ENCODE results near the gene TLX1.

TLX1 gene

DNA sequence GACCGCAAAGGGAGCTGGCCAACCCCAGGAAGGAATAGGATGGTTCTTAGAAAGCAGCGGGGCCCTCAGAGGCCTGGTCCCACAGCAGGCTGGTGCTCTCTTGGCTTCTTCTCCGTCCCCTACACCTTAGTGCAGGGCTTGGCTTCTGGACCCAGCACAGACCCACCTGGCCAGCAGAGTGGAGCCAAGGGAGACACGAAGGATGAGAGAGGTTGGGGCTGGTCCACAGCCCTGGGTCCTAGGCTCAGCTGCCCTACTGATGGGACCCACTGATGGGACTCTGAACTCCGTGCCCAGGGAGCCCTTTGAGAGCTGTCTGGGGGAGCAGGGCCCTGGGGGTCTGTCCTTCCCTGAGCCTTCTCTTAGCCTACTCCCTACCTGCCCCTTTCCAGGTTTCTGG, 6.2 kb upstream of the TLX1 start:
- H3K27ac ChIP-seq (ENCODE audit: low read depth, low read length): no peak overlapping the region
- peaks cover 4% of the 10 kb centered on the region for H3K4me1 ChIP-seq (ENCODE audit: insufficient read depth, low read length)
- H3K4me3 ChIP-seq (ENCODE audit: low read depth in 1 of 2, low read length in 2 of 2): no peak overlapping the region
- H3K9me3 ChIP-seq (ENCODE audit: low read length): no peaks in the 10 kb centered on the region
- H3K36me3 ChIP-seq (ENCODE audit: insufficient read depth, low read length): no peaks in the 10 kb centered on the region
- peaks cover 65 to 86% of the 10 kb centered on the region in 2 donors for H3K27me3 ChIP-seq (ENCODE audit: control insufficient read depth in 1 of 2, insufficient read depth in 2 of 2, low read length in 2 of 2)
- H3K9ac ChIP-seq (ENCODE audit: low read length): no peak overlapping the region

DNA sequence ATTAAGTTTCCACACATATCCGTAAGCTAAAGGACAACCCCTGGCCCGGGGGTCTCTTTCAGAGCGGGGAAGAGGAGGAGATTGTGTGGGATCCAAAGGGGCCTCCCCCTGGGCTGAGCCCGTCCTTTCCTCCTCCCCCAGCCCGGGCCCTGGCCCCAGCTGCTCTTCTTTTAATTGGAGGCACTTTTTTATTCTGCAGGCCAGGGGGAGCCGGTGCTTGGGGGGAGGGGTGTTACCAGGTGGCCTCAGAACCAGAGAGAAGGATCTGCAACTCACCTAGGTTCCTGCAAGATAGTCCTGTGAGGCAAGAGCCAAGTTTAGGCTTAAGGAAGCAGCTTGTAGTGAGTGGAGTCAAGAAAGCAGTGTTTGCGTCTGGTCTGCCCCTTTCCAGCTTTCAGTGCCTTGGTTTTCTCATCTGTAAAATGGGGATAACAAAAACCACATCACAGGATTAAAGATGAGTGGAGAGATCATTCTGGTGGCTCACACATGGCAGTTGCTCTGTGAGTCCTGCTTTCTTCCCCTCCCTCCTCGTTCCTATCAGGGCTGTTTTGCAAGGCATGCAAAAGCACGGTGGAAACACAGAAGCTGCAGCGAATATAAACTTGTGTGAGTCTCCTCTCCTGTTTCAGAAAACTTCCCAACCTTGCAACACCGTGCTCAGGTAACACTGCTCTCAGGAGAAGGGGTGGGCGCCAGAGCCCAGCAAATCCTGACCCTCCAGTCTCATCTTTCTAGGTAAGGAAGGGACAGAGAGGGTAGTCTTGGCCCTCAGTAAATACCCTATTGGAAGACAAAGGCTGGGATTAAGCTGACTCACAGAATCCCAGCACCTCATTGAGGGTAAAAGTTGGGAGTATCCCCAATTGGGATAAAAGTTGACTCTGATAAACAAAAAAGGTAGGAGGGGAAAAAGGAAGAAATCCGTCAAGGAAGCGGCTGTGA, 4.1 kb upstream of the TLX1 start:
- no peak overlapping the region for H3K27ac ChIP-seq (ENCODE audit: low read depth, low read length)
- H3K4me3 ChIP-seq (ENCODE audit: low read depth in 1 of 2, low read length in 2 of 2): no peak overlapping the region
- H3K4me1 ChIP-seq (ENCODE audit: insufficient read depth, low read length): peaks cover 12% of the 10 kb centered on the region
- peaks cover 76 to 90% of the 10 kb centered on the region in 2 donors for H3K27me3 ChIP-seq (ENCODE audit: control insufficient read depth in 1 of 2, insufficient read depth in 2 of 2, low read length in 2 of 2)
- H3K9me3 ChIP-seq (ENCODE audit: low read length): no peaks in the 10 kb centered on the region
- H3K9ac ChIP-seq (ENCODE audit: low read length): no peak overlapping the region
- no peaks in the 10 kb centered on the region for H3K36me3 ChIP-seq (ENCODE audit: insufficient read depth, low read length)

DNA sequence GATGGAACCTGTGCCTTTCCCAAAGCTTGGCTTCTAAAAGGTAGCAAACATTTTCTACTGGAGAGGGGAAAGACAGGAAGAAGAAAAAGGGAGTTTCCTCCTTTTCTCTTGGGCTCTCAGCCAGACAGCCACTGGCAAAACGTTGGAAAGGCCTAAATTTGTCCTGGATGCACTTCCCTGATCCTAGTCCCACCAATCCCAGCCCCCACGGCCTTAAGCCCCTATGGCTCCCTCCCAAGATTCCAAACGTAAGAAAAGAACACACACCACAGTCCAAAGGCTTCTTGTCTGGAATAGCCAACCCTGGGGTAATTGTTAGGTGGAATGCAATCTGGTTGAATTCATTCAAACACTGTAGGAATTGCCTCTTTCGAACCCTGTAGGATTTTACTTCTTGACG, 959 bp upstream of the TLX1 start:
- Histone ChIP-seq H3K4me3 (ENCODE audit: low read depth in 1 of 2, low read length in 2 of 2) (no peak overlapping the region), H3K4me1 (ENCODE audit: insufficient read depth, low read length) (peaks cover 28% of the 10 kb centered on the region), H3K27me3 (ENCODE audit: control insufficient read depth in 1 of 2, insufficient read depth in 2 of 2, low read length in 2 of 2) (peaks cover 74 to 91% of the 10 kb centered on the region in 2 donors), H3K9me3 (ENCODE audit: low read length) (no peaks in the 10 kb centered on the region), H3K27ac (ENCODE audit: low read depth, low read length) (no peak overlapping the region), H3K9ac (ENCODE audit: low read length) (no peak overlapping the region), H3K36me3 (ENCODE audit: insufficient read depth, low read length) (no peaks in the 10 kb centered on the region)

DNA sequence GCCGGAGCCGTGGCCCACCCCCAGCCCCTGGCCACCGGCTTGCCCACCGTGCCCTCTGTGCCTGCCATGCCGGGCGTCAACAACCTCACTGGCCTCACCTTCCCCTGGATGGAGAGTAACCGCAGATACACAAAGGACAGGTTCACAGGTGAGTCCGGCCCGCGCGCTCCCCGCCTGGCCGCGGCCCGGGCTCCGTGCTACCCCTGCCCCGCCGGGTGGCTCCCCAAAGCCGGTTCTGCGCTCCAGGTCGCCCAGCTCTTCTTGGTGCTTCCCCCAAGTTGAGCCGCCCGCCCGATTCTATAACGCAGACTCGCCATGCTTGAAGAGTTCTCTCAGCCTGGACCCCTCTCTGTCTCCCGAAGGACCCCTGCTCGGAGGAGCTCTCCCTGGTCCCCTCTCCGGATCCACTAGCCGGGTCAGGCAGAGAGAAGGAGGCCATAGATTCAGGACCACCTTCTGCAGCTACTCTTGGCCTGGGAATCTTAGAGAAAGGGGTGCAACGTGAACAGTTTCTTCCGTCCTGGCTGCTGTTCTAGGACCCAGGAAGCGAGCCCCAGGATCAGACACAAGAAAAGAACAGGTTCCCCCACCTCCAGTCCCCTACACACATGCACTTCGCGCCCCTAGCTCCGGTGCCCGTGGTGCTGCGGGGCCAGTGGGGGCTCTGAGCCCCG, 999 bp downstream of the TLX1 start:
- H3K36me3 ChIP-seq (ENCODE audit: insufficient read depth, low read length): no peaks in the 10 kb centered on the region
- H3K27me3 ChIP-seq (ENCODE audit: control insufficient read depth in 1 of 2, insufficient read depth in 2 of 2, low read length in 2 of 2): peaks cover 80 to 94% of the 10 kb centered on the region in 2 donors
- no peak overlapping the region for H3K9ac ChIP-seq (ENCODE audit: low read length)
- H3K27ac ChIP-seq (ENCODE audit: low read depth, low read length): no peak overlapping the region
- H3K4me3 ChIP-seq (ENCODE audit: low read depth in 1 of 2, low read length in 2 of 2): no peak overlapping the region
- no peaks in the 10 kb centered on the region for H3K9me3 ChIP-seq (ENCODE audit: low read length)
- peaks cover 29% of the 10 kb centered on the region for H3K4me1 ChIP-seq (ENCODE audit: insufficient read depth, low read length)

DNA sequence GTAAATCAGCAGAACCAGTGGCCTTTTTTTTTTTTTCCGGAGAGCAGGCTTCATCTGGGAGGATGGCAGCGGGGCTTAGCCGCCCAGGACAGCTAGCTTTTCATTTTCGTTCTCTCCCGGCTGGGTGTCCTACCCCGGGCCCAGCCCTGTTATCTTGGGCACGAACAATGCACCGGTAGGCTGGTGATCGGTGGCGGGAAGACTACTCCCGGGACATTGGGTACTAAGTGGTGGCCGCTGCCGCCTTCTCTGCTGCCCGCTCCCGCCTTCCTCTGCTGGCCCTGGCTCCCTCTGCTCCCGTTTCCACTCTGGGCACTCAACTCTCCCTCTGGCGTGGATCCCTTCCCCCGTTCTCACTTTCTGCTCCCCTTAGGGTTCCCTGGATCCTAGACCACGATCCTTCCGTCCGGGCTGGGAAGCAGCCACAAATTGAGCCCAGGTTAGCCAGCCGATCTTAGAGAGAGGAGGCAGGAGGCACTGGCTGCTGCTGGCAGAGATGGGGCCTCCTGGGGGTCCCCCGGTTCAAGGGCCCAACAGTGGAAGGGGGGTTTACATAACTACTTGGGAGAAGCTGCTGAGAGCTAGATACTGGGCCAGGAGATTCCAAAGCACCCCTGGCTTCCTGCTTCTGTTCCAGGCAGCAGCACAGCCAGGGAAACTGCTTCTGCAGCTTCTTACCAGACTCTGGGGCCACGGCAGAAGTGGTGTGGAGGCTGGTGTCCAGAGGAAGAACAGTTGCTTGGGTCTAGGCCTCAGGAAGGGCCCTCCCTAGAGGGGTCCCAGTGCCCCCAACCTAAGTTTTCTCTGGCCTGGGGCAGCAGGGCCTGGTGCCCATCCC, 1.8 kb downstream of the TLX1 start:
- no peak overlapping the region for H3K4me3 ChIP-seq (ENCODE audit: low read depth in 1 of 2, low read length in 2 of 2)
- peaks cover 29% of the 10 kb centered on the region for H3K4me1 ChIP-seq (ENCODE audit: insufficient read depth, low read length)
- H3K9me3 ChIP-seq (ENCODE audit: low read length): no peaks in the 10 kb centered on the region
- peaks cover 82 to 97% of the 10 kb centered on the region in 2 donors for H3K27me3 ChIP-seq (ENCODE audit: control insufficient read depth in 1 of 2, insufficient read depth in 2 of 2, low read length in 2 of 2)
- H3K36me3 ChIP-seq (ENCODE audit: insufficient read depth, low read length): no peaks in the 10 kb centered on the region
- H3K27ac ChIP-seq (ENCODE audit: low read depth, low read length): no peak overlapping the region
- no peak overlapping the region for H3K9ac ChIP-seq (ENCODE audit: low read length)

DNA sequence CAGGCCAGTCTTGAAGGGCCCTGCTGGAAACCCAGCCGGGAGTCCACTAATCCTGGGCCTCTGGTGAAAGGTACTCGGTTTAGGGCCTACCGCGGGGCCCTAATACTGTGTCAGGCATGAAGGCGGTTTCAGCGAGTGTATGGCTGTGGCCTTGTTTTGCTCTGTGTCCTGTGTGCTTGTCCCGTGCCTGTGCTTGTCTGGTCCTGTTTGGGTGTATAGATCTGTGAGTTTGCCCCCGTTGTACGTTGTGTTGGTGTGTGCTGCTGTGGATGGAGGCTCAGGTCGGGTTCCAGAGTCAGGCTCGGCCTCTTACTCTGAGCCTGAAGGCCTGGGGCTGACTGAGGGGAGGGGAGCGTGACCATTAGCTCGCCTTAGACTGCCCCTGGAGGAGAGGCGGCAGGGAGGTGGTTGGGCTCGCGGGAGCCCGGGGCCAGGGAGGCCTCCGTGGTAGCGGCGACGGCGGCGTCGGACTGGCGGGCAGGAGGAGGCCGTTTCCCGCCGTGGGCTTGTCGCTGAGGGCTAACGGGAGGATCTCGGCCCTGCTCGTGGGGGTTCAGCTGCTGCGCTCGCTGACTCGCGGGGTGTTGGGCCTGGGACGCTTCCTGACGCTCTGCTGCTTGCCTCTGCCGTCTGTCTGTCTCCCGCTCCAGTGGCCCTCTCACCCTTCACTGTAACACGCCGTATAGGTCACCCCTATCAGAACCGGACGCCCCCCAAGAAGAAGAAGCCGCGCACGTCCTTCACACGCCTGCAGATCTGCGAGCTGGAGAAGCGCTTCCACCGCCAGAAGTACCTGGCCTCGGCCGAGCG, 2.6 kb downstream of the TLX1 start:
- Histone ChIP-seq H3K9me3 (ENCODE audit: low read length) (no peaks in the 10 kb centered on the region), H3K36me3 (ENCODE audit: insufficient read depth, low read length) (no peaks in the 10 kb centered on the region), H3K9ac (ENCODE audit: low read length) (no peak overlapping the region), H3K27ac (ENCODE audit: low read depth, low read length) (no peak overlapping the region), H3K27me3 (ENCODE audit: control insufficient read depth in 1 of 2, insufficient read depth in 2 of 2, low read length in 2 of 2) (peaks cover 82 to 98% of the 10 kb centered on the region in 2 donors), H3K4me3 (ENCODE audit: low read depth in 1 of 2, low read length in 2 of 2) (no peak overlapping the region), H3K4me1 (ENCODE audit: insufficient read depth, low read length) (peaks cover 29% of the 10 kb centered on the region)

DNA sequence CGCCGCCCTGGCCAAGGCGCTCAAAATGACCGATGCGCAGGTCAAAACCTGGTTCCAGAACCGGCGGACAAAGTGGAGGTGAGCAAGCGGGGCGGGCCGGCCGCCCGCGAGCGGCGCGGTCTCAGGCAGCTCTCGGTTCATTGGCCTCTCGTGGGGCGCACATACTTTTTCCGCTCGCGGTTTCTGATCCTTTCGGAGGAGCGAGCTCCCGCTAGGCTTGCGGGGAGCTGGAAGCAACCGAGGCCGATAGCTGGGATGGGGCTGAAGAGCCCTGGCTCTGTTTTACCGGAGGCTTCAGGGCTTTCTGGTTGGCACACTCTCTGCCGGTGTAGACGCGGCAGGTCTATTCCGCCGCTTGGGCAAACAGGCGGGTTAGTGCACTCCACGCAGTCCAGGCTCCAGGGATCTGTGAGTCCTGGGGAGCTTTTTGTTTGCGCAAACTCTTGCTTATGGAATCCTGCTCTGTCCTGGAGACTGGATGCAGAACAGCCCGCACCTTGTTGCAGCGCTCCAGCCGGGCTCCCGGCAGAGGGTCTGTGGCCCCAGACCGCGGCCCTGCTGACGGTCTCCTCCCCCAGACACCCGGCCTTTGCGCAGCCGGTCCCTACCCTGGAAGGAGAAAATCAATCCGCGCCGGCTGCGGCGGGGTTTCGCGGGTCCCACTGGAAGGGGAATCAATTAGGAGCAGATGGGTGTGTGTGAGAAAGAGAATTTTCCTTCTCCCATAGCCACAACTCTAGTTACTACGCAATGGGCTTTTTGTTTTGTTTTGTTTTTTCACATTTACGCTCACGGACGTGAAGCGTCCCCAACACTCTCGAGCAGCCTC, 3.4 kb downstream of the TLX1 start:
- Histone ChIP-seq H3K9me3 (ENCODE audit: low read length) (no peaks in the 10 kb centered on the region), H3K27me3 (ENCODE audit: control insufficient read depth in 1 of 2, insufficient read depth in 2 of 2, low read length in 2 of 2) (peaks cover 85 to 100% of the 10 kb centered on the region in 2 donors), H3K9ac (ENCODE audit: low read length) (no peak overlapping the region), H3K4me3 (ENCODE audit: low read depth in 1 of 2, low read length in 2 of 2) (no peak overlapping the region), H3K36me3 (ENCODE audit: insufficient read depth, low read length) (no peaks in the 10 kb centered on the region), H3K27ac (ENCODE audit: low read depth, low read length) (no peak overlapping the region), H3K4me1 (ENCODE audit: insufficient read depth, low read length) (peaks cover 29% of the 10 kb centered on the region)

DNA sequence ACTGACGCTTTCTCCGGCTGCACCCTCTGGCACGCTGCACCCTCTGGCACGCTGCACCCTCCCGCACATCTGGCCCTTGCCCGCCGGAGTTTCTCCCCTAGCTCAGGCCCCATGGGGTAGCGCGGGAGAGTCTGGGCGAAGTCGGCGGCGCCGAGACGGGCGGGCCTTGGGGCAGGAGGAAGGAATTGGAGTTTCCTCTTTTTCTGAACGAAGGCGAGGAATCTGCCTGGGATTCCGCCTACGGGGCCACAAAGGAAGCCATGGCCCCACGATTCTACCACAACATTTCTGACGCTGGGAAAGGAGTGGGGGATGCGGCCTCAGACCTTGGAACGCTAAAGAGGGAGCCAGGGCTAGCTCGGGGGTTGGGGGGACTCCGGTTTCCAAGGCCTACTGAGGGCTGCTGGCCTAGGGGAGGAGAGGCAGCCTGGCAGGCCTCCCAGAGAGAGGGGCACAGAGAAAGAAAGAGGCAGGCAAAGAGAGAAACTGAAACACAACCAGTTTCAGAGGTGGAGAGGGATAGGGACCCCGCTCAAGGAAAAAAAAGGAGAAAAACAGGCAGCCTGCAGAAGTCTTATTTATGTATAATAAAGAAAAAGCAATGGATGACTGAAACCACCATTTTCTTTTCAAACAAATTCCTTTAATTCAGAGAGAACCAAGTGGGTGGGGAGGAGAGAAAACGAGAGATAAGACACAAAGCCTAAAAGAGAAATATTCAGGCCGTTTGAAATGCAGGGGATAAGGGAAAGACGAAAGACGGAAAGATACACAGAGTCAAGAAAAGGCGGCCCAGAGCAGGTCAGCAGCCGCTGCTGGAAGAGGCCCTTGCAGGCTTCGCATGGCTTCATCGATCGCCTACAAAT, 4.3 kb downstream of the TLX1 start:
- H3K9ac ChIP-seq (ENCODE audit: low read length): no peak overlapping the region
- no peak overlapping the region for H3K27ac ChIP-seq (ENCODE audit: low read depth, low read length)
- H3K4me3 ChIP-seq (ENCODE audit: low read depth in 1 of 2, low read length in 2 of 2): no peak overlapping the region
- no peaks in the 10 kb centered on the region for H3K9me3 ChIP-seq (ENCODE audit: low read length)
- H3K36me3 ChIP-seq (ENCODE audit: insufficient read depth, low read length): no peaks in the 10 kb centered on the region
- peaks cover 85 to 100% of the 10 kb centered on the region in 2 donors for H3K27me3 ChIP-seq (ENCODE audit: control insufficient read depth in 1 of 2, insufficient read depth in 2 of 2, low read length in 2 of 2)
- H3K4me1 ChIP-seq (ENCODE audit: insufficient read depth, low read length): peaks cover 29% of the 10 kb centered on the region

DNA sequence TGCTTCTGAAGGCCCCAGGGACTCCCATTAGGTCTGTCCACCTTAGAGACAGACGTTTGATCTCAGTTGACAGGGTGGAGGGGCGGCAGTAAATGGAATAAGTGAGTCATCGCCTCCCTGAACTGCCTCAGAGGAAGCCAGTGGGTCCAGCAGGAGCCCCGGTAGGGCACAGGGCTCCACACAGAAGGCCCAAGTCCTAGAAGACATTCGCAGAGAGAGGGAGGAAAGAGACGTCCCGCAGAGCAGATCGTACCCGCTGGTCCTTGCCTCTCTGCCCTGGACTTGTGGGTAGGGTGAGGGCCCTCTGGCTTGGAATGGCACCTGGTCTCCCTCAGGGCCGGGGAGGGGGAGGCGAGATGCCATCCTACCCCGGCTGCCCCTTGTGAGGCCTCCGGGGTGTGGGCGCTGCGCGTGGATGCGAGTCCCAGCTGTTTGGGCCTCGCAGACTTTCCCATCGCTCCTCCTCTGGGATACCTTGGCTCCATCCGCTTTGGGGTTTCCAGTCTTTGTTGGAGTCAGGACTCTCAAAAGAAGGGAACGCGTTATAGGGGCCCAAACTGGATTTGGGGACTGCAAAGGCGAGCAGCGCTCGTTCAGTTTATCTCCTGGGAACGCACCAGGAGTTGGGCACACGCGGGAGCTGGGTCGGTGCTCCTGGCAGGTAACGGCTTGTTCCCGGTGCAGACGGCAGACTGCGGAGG, 5.1 kb downstream of the TLX1 start:
- peaks cover 85 to 100% of the 10 kb centered on the region in 2 donors for H3K27me3 ChIP-seq (ENCODE audit: control insufficient read depth in 1 of 2, insufficient read depth in 2 of 2, low read length in 2 of 2)
- H3K9ac ChIP-seq (ENCODE audit: low read length): no peak overlapping the region
- H3K4me1 ChIP-seq (ENCODE audit: insufficient read depth, low read length): peaks cover 22% of the 10 kb centered on the region
- H3K36me3 ChIP-seq (ENCODE audit: insufficient read depth, low read length): no peaks in the 10 kb centered on the region
- H3K9me3 ChIP-seq (ENCODE audit: low read length): no peaks in the 10 kb centered on the region
- no peak overlapping the region for H3K4me3 ChIP-seq (ENCODE audit: low read depth in 1 of 2, low read length in 2 of 2)
- no peak overlapping the region for H3K27ac ChIP-seq (ENCODE audit: low read depth, low read length)

Measured in muscle layer of colon (tissue), 2 donors.